GM12865 (cell line): Measurements from ENCODE around the gene BLTP3B.
A peak's percentile ranks its signal among the peaks of the same experiment; 100 is the strongest.

Source experiments
- DNase-seq: peaks from one replicate; pipeline ENCODE4 v3.0.0; 2010; ENCODE audit warnings: low read depth
- H3K4me3 ChIP-seq: 2 replicates; pipeline ENCODE4 v1.5.1; 2011; ENCODE audit warnings: mild to moderate bottlenecking, low read depth, low read length, control low read depth
- TF ChIP-seq, protein P1 (sequence below): IDR thresholded peaks from 2 replicates; pipeline ENCODE4 v1.5.1; 2011; ENCODE audit warnings: low read length, control low read depth, low read depth, inconsistent platforms; ENCODE audit not compliant: insufficient read depth; ENCODE audit errors: missing control alignments

Gene BLTP3B

DNA sequence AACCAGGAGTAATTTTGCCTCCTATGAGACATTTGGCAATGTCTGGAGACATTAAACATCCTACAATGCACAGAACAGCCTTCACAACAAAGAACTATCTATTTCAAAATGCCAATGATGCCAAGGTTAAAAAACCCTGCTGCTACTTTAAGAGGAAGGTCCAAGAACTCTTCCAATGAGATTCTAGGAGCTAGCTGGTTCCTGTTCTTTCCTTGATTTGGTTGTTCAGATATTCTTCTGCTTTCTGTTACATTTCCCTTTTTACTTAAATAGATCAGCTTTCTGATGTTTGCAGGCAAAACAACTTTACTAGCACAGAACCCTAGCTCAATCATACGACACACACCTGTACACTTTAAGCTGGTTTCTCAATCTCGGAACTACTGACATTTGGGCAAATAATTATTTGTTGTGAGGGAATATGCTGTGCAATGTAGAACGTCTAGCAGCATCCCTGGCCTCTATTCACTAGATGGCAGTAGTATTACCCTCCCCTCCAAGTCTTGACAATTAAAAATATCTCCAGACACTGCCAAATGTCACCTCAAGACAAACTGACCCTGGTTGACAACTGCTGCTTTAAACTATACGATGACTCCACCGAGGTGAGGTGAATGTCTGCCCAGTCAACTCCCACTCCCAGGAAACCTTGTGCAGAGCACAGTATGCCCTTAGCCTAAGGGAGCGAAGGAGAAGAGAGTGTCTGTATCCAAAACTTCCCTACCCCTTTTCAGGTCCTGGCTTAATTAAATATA lies 4.4 kb downstream of the BLTP3B start:
- DNase-seq: peak; percentile 59
- TF ChIP-seq, protein P1, sequence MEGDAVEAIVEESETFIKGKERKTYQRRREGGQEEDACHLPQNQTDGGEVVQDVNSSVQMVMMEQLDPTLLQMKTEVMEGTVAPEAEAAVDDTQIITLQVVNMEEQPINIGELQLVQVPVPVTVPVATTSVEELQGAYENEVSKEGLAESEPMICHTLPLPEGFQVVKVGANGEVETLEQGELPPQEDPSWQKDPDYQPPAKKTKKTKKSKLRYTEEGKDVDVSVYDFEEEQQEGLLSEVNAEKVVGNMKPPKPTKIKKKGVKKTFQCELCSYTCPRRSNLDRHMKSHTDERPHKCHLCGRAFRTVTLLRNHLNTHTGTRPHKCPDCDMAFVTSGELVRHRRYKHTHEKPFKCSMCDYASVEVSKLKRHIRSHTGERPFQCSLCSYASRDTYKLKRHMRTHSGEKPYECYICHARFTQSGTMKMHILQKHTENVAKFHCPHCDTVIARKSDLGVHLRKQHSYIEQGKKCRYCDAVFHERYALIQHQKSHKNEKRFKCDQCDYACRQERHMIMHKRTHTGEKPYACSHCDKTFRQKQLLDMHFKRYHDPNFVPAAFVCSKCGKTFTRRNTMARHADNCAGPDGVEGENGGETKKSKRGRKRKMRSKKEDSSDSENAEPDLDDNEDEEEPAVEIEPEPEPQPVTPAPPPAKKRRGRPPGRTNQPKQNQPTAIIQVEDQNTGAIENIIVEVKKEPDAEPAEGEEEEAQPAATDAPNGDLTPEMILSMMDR: peak; percentile 26
- peak overlapping the region; percentile 30 for H3K4me3 ChIP-seq

DNA sequence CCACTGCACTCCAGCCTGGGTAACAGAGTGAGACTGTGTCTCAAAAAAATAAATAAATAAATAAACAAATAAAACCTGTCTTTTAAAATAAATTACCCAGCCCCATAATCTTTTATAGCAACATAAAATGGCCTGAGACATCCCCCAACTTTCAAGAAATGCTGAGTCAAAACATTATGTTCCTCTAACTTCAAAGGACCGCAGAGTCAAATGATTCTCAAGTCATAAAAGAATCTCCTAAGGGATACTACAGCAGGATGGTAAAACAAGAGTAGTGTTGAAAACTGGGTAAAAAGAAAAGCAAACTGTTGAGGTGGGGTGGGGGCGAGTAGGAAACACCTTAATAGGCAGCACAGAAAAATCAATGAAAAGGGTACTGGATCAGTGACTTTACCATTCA lies 9.5 kb downstream of the BLTP3B start:
- H3K4me3 ChIP-seq: no peak overlapping the region
- no peak for DNase-seq
- TF ChIP-seq, protein P1: no peak

DNA sequence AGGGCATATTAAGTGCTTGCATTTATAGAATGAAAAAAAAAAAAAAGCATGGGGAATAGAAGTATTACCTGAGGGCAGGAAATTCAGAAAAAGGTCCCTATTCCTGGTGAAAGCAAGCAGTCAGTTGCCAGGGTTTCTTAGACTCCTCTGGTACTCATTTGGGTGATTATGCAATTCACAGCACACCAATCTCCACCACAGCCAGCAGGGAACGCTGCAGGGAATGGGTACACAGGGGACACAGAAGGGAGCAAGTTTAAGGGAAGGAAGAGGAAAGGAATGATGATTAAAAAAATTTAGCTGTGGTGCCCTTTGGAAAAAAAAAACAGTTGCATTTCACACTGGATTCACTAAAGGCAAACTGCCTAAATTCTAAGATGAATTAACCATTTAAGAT lies 14.2 kb downstream of the BLTP3B start:
- no peak overlapping the region for H3K4me3 ChIP-seq
- TF ChIP-seq, protein P1: no peak
- no peak for DNase-seq

DNA sequence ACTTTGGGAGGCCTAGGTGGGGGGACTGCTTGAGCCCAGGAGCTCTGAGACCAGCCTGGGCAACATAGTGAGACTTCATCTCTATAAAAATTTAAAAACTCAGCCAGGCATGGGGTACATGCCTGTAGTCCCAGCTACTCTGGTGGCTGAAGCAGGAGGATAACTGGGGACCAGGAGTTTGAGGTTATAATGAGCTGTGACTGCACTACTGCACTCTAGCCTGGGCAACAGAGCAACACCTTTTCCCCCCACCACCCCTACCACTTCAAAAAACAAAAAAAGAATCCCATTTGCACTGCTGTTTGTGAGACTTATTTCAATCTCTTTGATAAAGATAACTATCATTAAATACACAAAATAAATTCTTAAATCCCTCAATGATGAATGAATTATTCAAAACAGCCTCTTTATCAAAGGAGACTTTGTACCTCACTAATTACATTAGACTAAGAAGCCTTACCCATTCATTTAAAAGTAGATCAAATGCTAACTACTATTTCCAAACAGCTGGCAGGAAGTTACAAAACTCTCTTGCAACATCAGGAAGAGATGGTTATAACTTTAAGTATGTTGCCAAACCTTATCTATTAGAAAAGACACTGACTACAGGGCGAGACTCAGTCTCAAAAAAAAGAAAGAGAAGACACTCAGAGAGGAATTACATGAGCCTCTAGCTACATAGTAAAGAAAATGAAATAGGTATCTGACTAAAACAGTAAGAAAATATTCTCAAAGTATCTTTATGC lies 14.7 kb downstream of the BLTP3B start:
- TF ChIP-seq, protein P1: no peak
- H3K4me3 ChIP-seq: no peak overlapping the region
- DNase-seq: no peak

DNA sequence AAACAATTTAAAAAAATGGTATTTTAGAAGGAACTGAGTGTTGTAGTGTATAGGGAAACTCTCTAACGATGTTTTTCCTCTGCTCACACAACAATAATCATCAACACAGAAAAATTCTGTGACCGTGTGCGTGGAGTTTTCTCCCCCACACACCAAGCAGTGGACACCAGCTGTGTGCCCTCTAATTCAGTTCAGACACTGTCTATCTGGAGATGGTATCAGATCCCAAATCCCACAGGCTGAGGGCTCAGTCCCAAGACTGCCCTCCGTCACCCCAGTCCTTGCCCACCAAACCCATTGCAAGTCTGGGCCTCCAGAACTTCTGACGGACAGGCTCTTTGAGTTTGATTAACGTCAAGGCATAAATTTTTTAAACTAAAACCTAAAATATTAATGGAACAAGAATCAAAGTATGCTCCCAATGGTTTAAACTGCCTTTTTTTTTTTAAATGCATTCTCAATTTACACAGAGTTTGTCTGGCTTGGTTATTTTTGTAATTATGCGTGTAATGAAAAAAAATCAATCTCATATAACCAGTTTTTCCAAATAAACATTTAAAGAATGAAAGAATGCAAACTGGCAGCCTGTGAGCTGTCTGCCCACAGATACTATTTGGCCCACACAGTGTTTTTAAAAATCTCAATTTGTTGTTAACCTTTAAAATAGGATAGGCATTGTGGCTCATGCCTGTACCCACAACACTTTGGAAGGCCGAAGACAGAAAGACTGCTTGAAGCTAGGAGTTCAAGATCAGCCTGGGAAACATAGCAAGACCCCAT lies 19.2 kb downstream of the BLTP3B start:
- H3K4me3 ChIP-seq: no peak overlapping the region
- TF ChIP-seq, protein P1: no peak
- DNase-seq: no peak

DNA sequence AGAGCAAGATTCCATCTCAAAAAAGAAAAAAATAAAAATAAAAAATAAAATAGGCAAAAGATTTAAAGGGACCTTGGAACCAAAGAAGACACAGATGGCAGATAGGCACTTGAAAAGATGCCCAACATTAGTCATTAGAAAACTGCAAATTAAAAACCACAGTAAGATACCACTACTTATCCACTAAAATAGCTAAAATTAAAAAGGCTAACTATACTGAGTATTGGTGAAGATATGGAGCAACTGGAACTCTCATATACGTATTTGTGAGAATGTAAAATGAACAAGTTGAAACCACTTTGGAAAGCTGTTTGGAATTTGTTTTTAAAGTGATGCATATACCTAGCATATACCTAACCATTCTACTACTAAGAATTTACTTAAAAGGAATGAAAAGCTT lies 22.3 kb downstream of the BLTP3B start:
- TF ChIP-seq, protein P1: no peak
- DNase-seq: no peak
- no peak overlapping the region for H3K4me3 ChIP-seq
